BJ (cell line): Measurements from ENCODE around the gene CPNE9. TPM values are rescaled to one million over a fixed set of nuclear protein-coding genes. Genes with fewer than 3 reads are reported as not detected.

Source experiments
- CTCF ChIA-PET: fragments of 350-600 bp; formaldehyde crosslinking; extraction: SDS; loops from one replicate; lab custom pipeline; 2021; ENCODE audit warnings: antibody characterized with exemption, inconsistent platforms; lab: Yijun Ruan, JAX
- POLR2A ChIA-PET: fragments of 300-600 bp; sonication (Branson Sonifier 250); formaldehyde crosslinking; extraction: SDS; loops from one replicate; lab custom pipeline; 2021; ENCODE audit warnings: antibody characterized with exemption; lab: Charles Lee
- DNase-seq: peaks from one replicate; pipeline ENCODE4 v3.0.0-alpha.2; 2011; ENCODE audit warnings: low read depth
- H3K27me3 ChIP-seq: 2 replicates; pipeline ENCODE4 v1.6.0; 2011; ENCODE audit warnings: low read length; ENCODE audit not compliant: control insufficient read depth, insufficient read depth
- H3K36me3 ChIP-seq: 2 replicates; pipeline ENCODE4 v1.5.1; 2011; ENCODE audit warnings: low read length; ENCODE audit not compliant: control insufficient read depth, insufficient read depth
- H3K4me3 ChIP-seq: 2 replicates; pipeline ENCODE4 v1.5.1; 2011; ENCODE audit warnings: low read depth, mild to moderate bottlenecking, control low read depth, low read length
- CTCF ChIP-seq: IDR thresholded peaks from 2 replicates; pipeline ENCODE4 v1.5.1; 2011; ENCODE audit warnings: low read depth, mild to moderate bottlenecking, control low read depth, inconsistent platforms, low read length, moderate library complexity; ENCODE audit not compliant: insufficient read depth
- polyA plus RNA-seq: library from polyadenylated mRNA; depleted of rRNA; stranded (reverse); fragments of >200 nt; gene quantifications from 2 replicates; pipeline ENCODE4 v1.2.3, GENCODE V29; 2011

Gene CPNE9
- polyA plus RNA-seq, 1 experiment: not detected

- POLR2A ChIA-PET: no interaction called here
- CTCF ChIA-PET: no interaction called here
- DNase-seq: no peak
- no peak for TF ChIP-seq CTCF
- no peak overlapping the region for H3K4me3 ChIP-seq
- H3K36me3 ChIP-seq: peaks cover 44% of the 10 kb centered on the region
- no peaks in the 10 kb centered on the region for H3K27me3 ChIP-seq
Measured at GRCh38 chr3:9686703-9687102, 16.9 kb upstream of the CPNE9 start.

- ChIA-PET CTCF (no interaction called here), POLR2A (no interaction called here)
- H3K27me3 ChIP-seq: no peaks in the 10 kb centered on the region
- DNase-seq: no peak
- no peak overlapping the region for H3K4me3 ChIP-seq
- peaks cover 46% of the 10 kb centered on the region for H3K36me3 ChIP-seq
- no peak for TF ChIP-seq CTCF
Measured at GRCh38 chr3:9687514-9687913, 16.1 kb upstream of the CPNE9 start.

GRCh38 chr3:9688961-9689360, 14.7 kb upstream of the CPNE9 start:
- POLR2A ChIA-PET: no interaction called here
- peaks cover 42% of the 10 kb centered on the region for H3K36me3 ChIP-seq

GRCh38 chr3:9689757-9690156, 13.9 kb upstream of the CPNE9 start:
- H3K36me3 ChIP-seq: peaks cover 38% of the 10 kb centered on the region
- H3K4me3 ChIP-seq: no peak overlapping the region
- CTCF ChIA-PET: no interaction called here
- POLR2A ChIA-PET: no interaction called here
- H3K27me3 ChIP-seq: no peaks in the 10 kb centered on the region
- no peak for TF ChIP-seq CTCF
- DNase-seq: no peak

More at GRCh38 chr3:9688961-9689360, 14.7 kb upstream of the CPNE9 start:
- TF ChIP-seq CTCF: no peak
- DNase-seq: no peak
- H3K27me3 ChIP-seq: no peaks in the 10 kb centered on the region
- CTCF ChIA-PET: interaction anchor here (0.6 kb wide), 1 partner anchor 22 kb away, joined by 3 read pairs; no protein-coding TSS in a partner anchor
- no peak overlapping the region for H3K4me3 ChIP-seq

GRCh38 chr3:9690451-9691450, 12.9 kb upstream of the CPNE9 start:
- no peak for DNase-seq
- peaks cover 34% of the 10 kb centered on the region for H3K36me3 ChIP-seq
- no peak overlapping the region for H3K4me3 ChIP-seq
- no peak for TF ChIP-seq CTCF
- H3K27me3 ChIP-seq: no peaks in the 10 kb centered on the region
- ChIA-PET POLR2A (no interaction called here), CTCF (no interaction called here)
